ENCODE measurements around the gene MKI67. TPM values are rescaled to one million over a fixed set of nuclear protein-coding genes. Genes with fewer than 3 reads are reported as not detected.

Gene MKI67
- polyA plus RNA-seq, 1 donor from 2014 or later: 0.16 TPM

DNA sequence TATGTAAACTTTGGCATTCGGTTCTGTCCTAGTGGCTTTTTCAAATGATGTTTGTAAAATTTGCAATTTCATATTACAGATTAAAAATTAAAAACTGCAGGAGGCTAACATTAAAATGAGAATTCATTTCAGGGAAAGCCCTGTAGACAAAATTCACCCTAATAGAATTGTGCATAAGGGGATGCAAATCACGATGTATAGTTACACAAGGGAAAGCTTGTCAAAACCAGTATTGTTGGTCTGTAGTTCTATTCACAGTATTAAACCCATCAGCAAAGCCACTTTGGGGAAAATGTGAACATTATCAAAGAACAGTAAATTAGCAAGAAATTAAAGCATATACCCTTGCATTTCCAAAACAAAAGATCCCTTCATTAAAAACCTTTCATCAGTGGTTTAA is 39.9 kb upstream of the MKI67 start:
- no peaks in the 10 kb centered on the region for H3K9me2 ChIP-seq (ENCODE audit: insufficient read depth, low read length)
- no peaks in the 10 kb centered on the region for H3K79me2 ChIP-seq (replicated peaks; ENCODE audit: insufficient read depth, low read length)
- H2AFZ ChIP-seq (ENCODE audit: low read depth, low read length): no peak overlapping the region
- no peak overlapping the region for H3K4me3 ChIP-seq (ENCODE audit: low read length)
- H3K4me2 ChIP-seq (ENCODE audit: low read length): no peak overlapping the region
- H4K20me1 ChIP-seq (ENCODE audit: insufficient read depth): no peaks in the 10 kb centered on the region
- no peaks in the 10 kb centered on the region for H3K27me3 ChIP-seq (ENCODE audit: insufficient read depth, low read depth, low read length)
- H3F3A ChIP-seq (ENCODE audit: insufficient read depth, low read length, poor library complexity, severe bottlenecking): no peaks in the 10 kb centered on the region
- H3K9me3 ChIP-seq (ENCODE audit: low read length): no peaks in the 10 kb centered on the region
- TF ChIP-seq, protein P1, sequence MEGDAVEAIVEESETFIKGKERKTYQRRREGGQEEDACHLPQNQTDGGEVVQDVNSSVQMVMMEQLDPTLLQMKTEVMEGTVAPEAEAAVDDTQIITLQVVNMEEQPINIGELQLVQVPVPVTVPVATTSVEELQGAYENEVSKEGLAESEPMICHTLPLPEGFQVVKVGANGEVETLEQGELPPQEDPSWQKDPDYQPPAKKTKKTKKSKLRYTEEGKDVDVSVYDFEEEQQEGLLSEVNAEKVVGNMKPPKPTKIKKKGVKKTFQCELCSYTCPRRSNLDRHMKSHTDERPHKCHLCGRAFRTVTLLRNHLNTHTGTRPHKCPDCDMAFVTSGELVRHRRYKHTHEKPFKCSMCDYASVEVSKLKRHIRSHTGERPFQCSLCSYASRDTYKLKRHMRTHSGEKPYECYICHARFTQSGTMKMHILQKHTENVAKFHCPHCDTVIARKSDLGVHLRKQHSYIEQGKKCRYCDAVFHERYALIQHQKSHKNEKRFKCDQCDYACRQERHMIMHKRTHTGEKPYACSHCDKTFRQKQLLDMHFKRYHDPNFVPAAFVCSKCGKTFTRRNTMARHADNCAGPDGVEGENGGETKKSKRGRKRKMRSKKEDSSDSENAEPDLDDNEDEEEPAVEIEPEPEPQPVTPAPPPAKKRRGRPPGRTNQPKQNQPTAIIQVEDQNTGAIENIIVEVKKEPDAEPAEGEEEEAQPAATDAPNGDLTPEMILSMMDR (IDR thresholded peaks at IDR 0.05; ENCODE audit: poor library complexity, severe bottlenecking): no peak
- TF ChIP-seq MXI1 (conservative IDR thresholded peaks at IDR 0.05; ENCODE audit: poor library complexity, severe bottlenecking) (no peak), SMC3 (conservative IDR thresholded peaks at IDR 0.05; ENCODE audit: poor library complexity) (no peak), RAD21 (conservative IDR thresholded peaks at IDR 0.05) (no peak), POLR2AphosphoS5 (IDR thresholded peaks at IDR 0.05) (no peak), EP300 (conservative IDR thresholded peaks at IDR 0.05; ENCODE audit: poor library complexity, severe bottlenecking) (no peak), EZH2 (IDR thresholded peaks at IDR 0.05; ENCODE audit: borderline replicate concordance, insufficient read depth, low read length, poor library complexity, severe bottlenecking) (no peak), TAF1 (IDR thresholded peaks at IDR 0.05; ENCODE audit: low read depth) (no peak)
- TF ChIP-seq, protein P2, sequence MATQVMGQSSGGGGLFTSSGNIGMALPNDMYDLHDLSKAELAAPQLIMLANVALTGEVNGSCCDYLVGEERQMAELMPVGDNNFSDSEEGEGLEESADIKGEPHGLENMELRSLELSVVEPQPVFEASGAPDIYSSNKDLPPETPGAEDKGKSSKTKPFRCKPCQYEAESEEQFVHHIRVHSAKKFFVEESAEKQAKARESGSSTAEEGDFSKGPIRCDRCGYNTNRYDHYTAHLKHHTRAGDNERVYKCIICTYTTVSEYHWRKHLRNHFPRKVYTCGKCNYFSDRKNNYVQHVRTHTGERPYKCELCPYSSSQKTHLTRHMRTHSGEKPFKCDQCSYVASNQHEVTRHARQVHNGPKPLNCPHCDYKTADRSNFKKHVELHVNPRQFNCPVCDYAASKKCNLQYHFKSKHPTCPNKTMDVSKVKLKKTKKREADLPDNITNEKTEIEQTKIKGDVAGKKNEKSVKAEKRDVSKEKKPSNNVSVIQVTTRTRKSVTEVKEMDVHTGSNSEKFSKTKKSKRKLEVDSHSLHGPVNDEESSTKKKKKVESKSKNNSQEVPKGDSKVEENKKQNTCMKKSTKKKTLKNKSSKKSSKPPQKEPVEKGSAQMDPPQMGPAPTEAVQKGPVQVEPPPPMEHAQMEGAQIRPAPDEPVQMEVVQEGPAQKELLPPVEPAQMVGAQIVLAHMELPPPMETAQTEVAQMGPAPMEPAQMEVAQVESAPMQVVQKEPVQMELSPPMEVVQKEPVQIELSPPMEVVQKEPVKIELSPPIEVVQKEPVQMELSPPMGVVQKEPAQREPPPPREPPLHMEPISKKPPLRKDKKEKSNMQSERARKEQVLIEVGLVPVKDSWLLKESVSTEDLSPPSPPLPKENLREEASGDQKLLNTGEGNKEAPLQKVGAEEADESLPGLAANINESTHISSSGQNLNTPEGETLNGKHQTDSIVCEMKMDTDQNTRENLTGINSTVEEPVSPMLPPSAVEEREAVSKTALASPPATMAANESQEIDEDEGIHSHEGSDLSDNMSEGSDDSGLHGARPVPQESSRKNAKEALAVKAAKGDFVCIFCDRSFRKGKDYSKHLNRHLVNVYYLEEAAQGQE (IDR thresholded peaks at IDR 0.05; ENCODE audit: borderline replicate concordance): no peak
- H3K9ac ChIP-seq (ENCODE audit: low read length): no peak overlapping the region
- no peaks in the 10 kb centered on the region for H3K36me3 ChIP-seq (ENCODE audit: insufficient read depth, low read length)
- no peak overlapping the region for H3K27ac ChIP-seq (ENCODE audit: low read length)

DNA sequence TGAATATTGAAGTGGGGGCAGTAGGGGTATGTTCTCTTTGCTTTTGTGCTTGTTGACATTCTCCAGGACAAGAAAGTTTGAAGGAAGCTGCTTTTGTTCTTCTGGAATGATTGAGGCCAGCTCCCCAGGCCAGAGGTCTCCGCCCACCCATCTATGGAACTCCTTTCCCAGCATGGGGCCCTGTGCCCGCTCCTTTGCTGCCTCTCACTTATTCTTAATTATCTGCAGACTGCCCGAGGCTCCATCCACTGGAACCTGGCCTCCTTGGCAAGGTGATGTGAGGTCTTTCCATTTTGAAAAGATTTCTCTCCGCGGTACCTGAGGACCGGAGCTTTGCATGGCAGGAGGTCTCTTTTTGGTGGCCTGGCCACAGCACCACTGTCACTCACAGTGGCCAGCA is 39.3 kb upstream of the MKI67 start:
- Histone ChIP-seq H2AFZ (ENCODE audit: low read depth, low read length) (no peak overlapping the region), H3K4me2 (ENCODE audit: low read length) (no peak overlapping the region), H3K27me3 (ENCODE audit: insufficient read depth, low read depth, low read length) (no peaks in the 10 kb centered on the region), H3K27ac (ENCODE audit: low read length) (no peak overlapping the region), H3K9me3 (ENCODE audit: low read length) (no peaks in the 10 kb centered on the region), H3K4me3 (ENCODE audit: low read length) (no peak overlapping the region), H3K9me2 (ENCODE audit: insufficient read depth, low read length) (no peaks in the 10 kb centered on the region), H4K20me1 (ENCODE audit: insufficient read depth) (no peaks in the 10 kb centered on the region), H3K36me3 (ENCODE audit: insufficient read depth, low read length) (no peaks in the 10 kb centered on the region), H3F3A (ENCODE audit: insufficient read depth, low read length, poor library complexity, severe bottlenecking) (no peaks in the 10 kb centered on the region), H3K79me2 (replicated peaks; ENCODE audit: insufficient read depth, low read length) (no peaks in the 10 kb centered on the region), H3K9ac (ENCODE audit: low read length) (no peak overlapping the region)
- TF ChIP-seq EP300 (conservative IDR thresholded peaks at IDR 0.05; ENCODE audit: poor library complexity, severe bottlenecking): no peak
- TF ChIP-seq MXI1 (conservative IDR thresholded peaks at IDR 0.05; ENCODE audit: poor library complexity, severe bottlenecking): no peak
- no peak for TF ChIP-seq POLR2AphosphoS5 (IDR thresholded peaks at IDR 0.05)
- TF ChIP-seq EZH2 (IDR thresholded peaks at IDR 0.05; ENCODE audit: borderline replicate concordance, insufficient read depth, low read length, poor library complexity, severe bottlenecking): no peak
- no peak for TF ChIP-seq TAF1 (IDR thresholded peaks at IDR 0.05; ENCODE audit: low read depth)
- TF ChIP-seq, protein P1 (IDR thresholded peaks at IDR 0.05; ENCODE audit: poor library complexity, severe bottlenecking): no peak
- TF ChIP-seq RAD21 (conservative IDR thresholded peaks at IDR 0.05): no peak
- TF ChIP-seq SMC3 (conservative IDR thresholded peaks at IDR 0.05; ENCODE audit: poor library complexity): no peak
- TF ChIP-seq, protein P2 (IDR thresholded peaks at IDR 0.05; ENCODE audit: borderline replicate concordance): no peak
